SH-SY5Y (cell line): Measurements from ENCODE around the gene KLHL3.

Experiments
- GATA2 ChIP-seq: IDR thresholded peaks from 2 replicates; pipeline ENCODE4 v1.6.1; 2011; ENCODE audit warnings: mild to moderate bottlenecking, low read depth, low read length
- GATA3 ChIP-seq: IDR thresholded peaks from 2 replicates; pipeline ENCODE4 v1.6.1; 2011; ENCODE audit warnings: low read depth, mild to moderate bottlenecking, low read length, moderate library complexity

GRCh38 chr5:137668637-137669036, 67.3 kb downstream of the KLHL3 start:
- TF ChIP-seq GATA2 = no peak
- no peak for TF ChIP-seq GATA3
